HG02798 (cell line): Measurements from ENCODE around the gene CNOT3.
A peak's percentile ranks its signal among the peaks of the same experiment; 100 is the strongest.

Source experiments
- ATAC-seq: cut with Tn5 transposase; IDR thresholded peaks from one replicate; pipeline ENCODE4 v1.9.1; 2021; ENCODE audit warnings: mild to moderate bottlenecking; ENCODE audit not compliant: unreplicated experiment, poor library complexity

Gene CNOT3

DNA sequence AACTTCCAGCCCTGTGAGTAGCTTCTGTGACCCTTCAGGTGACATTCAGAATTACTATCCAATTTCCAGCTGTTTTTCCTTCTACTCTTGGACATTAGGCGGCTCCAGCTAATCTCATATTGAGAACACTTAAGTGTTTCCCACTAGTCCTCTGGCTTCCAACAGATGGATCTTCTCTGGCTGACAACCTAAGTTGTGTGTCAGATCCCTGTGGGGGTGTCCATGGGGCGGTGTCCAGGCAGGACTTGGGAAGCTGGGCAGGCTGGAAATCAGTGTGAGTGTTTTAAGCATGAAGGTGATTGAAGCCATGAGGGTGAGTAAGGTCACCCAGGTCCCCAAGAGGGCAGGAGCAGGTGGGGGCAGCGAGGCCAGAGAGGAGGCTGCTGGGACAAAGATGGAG, 10.1 kb downstream of the CNOT3 start:
- no peak for ATAC-seq

GRCh38 chr19:54148158-54148557, 10.6 kb downstream of the CNOT3 start:
- ATAC-seq, result no peak

DNA sequence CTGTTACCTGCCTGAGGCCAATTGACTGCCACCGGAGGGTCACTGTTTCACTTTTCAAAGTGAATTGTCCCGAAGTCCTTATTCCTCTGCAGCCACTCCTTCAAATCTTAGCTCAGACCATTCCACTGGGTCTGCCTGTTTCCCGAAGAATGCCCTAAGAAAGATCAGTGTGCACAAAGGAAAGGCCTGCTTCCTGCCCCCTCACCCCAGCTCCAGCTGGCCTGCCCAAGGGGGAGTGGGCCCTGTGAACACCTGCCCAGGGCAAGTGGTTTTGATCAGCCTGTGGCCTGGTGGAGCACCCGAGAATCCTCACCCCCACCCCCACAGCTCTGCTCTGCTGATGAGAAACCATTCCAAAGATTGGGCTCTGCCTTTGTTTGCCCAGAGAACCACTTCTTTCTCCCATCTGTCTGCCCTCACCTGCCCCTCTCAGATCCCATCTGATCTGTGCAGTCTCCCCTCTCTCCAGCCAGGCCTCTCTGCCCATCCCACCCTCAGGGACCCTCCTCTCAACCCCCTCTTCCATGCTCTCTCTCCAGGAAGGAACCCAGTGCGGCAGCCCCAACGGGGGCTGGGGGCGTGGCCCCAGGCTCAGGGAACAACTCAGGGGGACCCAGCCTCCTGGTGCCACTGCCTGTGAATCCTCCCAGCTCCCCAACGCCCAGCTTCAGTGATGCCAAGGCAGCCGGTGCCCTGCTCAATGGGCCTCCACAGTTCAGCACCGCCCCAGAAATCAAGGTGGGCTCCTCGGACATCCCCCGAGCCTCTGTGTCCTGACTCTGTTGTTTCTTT, 11.7 kb downstream of the CNOT3 start:
- ATAC-seq, result no peak

DNA sequence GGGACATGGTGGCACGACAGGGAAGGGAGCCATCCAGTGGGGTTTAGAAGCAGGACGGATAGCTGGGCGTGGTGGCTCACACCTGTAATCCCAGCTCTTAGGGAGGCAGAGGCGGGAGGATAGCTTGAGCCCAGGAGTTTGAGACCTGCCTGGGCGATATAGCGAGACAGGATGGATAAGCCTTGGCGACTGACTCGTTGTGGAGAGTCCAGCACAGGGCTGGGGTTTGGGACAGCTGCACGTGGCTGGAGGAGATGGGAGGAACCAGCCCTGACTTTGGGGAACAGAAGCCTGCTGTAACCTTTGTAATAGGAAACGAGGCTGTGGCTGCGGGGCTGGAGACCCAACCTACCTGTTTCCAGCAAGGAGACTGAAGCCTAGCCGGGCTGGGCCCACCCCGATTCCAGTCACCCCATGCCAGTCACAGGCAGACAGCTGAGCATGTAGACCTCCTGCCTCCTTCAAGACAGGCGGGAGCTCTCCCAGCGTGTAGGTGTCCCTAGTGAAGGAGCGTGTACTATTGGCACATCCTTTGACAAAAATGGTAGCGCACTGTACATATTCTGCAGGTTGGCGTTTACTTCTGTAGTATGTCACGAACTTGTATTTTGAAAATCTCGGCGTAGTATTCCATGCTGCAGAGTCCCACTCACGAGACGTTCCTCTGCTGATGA, 13.9 kb downstream of the CNOT3 start:
- no peak for ATAC-seq

DNA sequence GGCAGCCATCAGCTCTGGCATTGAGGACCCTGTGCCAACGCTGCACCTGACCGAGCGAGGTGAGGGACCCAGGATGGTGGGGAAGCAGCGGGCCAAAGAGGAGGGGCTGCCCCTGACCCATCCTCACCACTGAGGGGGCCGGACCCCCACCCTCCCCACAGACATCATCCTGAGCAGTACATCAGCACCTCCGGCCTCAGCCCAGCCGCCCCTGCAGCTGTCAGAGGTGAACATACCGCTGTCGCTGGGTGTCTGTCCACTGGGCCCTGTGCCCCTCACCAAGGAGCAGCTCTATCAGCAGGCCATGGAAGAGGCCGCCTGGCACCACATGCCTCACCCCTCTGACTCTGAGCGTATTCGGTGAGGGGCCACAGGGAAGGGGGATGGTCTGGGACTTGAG, 14.7 kb downstream of the CNOT3 start:
- ATAC-seq, result no peak

DNA sequence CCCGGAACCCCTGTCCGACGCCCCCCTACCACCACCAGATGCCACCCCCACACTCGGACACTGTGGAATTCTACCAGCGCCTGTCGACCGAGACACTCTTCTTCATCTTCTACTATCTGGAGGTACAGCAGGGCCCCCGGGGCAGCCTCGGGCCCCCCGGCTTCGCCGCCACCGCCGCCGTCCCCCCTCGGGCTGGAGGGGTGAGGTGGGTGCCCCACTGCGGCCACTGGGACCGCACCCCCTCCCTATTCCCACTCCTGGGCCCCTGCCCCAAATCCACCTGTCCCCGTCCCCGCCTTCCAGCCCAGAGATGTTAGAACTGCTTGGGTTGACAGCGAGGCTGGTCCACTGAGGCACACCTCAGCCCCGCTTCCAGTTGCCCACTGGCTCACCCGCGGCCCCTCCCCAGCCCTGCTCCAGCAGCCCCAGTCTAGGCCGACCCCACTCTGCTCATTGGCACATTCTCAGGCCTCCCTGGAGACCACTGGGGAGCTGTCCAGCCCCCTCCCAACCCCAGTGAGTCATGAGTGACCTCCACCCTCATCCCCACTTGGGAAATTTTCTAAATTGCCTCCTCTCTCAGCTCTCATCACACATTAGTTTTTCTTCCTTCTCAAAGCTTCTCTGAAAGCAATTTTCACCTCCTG, 15.4 kb downstream of the CNOT3 start:
- ATAC-seq, result no peak

DNA sequence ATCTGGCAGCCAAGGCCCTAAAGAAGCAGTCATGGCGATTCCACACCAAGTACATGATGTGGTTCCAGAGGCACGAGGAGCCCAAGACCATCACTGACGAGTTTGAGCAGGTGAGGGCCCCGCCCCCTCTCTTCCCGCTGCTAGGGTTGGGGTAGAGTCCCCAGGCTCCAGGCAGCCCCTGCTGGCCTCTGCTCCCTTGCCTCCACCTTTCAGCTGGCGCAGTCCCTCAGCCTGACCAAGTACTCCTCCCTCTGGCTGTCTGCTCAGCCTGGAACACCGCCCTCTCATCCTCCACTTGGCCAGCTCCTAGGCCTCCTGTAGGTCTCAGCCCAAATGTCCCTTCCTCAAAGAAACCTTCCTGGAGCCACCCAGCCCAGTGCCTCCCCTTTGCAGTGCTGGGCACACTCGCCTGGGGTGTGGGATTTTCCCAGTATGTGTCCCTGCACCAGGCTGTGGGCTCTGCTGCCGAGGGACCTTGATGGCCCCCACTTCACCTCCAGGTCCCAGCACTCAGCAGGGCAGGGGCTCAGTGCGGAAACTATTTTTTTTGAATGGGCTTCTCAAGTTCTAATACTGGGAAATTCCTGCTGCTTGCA, 16.3 kb downstream of the CNOT3 start:
- no peak for ATAC-seq

DNA sequence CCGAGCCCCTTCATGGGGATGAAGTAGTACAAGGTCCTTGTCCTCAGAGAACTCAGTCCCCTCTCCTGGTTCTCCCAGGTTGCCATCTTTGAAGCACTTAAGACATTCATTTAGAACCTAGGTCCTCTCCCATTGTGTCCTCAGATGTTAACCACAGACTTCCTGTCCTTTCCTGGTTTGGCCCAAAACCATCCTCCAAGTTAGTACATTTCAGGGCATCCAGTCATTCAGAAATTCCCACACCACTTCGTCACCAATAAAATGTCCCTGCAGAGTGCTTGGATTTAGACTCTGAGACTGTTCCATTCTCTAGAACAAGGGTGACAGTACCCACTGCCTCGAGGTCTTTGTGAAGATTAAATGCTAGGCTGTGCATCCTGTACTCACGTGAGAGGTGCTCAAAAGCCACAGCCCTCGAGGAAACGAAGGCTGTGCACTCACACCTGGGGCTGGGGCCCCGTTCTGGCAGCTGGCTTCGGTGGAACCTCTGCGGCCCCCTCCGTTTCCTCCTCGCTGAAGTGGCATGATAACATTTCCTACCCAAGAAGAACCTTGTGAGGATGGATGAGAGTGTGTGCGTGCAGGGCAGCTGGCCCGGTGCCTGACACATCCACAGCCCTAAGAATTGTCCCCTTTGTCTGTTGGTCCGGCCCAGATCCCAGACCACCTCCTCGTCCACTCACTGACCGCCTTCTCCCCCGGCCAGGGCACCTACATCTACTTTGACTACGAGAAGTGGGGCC, 17.2 kb downstream of the CNOT3 start:
- ATAC-seq, result no peak

GRCh38 chr19:54155694-54156093, 18.1 kb downstream of the CNOT3 start:
- no peak for ATAC-seq

DNA sequence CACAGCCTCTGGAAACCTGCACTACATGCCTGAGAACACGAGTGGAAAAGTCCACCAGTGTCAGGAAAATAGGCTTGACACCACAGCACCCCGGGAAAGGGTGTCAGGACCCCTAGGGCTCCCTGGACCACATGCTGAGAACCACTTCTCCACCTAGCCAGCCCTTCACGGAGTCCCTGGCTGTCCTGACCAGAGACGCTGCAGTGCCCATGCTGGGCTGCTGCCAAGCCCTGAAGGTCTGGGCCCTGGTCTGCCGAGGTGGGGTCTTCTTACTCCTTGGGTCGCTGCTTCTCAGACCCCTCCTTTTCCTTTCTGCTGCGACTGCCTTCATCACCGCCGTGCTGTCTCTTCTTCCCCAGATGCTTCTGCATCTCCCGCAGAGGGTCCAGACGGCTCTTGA, 18.9 kb downstream of the CNOT3 start:
- no peak for ATAC-seq

- ATAC-seq, result no peak
These were observed 19.4 kb downstream of the CNOT3 start for GRCh38 chr19:54156953-54157352.

- no peak for ATAC-seq
These were observed 21.3 kb downstream of the CNOT3 start for GRCh38 chr19:54158812-54159351.

DNA sequence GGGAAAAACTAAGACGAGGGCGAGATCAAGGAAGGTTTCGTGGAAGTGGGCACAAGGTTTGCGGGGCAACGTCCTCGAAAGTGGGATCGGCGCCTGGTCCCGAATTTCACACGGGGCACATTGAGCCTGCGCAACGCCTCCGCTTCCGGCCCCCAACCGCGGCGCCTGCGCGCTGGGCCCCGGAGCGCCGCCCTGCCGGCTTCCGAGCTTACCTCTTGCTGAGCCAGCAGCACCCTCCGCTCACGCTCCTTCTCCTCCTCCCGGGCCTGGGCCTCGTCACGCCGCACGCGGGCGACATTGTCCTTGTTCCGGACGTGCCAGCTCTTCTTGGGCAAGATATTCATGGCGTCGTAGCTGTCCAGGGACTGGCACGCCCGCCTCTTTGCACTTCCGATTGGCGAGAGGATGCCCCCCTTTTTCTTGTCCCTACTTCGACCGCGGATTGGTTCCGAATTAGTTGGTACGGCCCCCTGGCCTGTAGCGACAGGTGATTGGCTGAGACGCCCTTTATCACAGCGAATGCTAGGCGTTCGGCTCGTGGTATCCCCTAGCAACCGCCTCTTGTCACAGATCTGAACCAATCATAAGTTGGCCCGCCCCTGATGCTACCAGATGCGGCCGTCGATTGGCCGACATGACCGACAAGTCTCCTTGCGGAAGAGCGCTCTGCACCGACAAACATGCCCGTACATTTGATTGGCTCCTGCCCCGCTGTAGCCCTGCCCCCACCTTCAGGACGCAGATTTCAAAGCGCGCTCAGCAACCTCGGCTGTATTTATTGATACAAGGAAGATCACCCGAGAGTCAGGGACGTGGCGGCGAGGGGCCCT, 22.0 kb downstream of the CNOT3 start, which contains the start of gene LENG1:
Gene LENG1 (minus strand): TSS at position 370 of the 830 bp plus-strand sequence. CDS start 26 bp downstream, at position 344.
- peak; percentile 94 for ATAC-seq

GRCh38 chr19:54160182-54160811, 22.7 kb downstream of the CNOT3 start:
- ATAC-seq, result no peak

DNA sequence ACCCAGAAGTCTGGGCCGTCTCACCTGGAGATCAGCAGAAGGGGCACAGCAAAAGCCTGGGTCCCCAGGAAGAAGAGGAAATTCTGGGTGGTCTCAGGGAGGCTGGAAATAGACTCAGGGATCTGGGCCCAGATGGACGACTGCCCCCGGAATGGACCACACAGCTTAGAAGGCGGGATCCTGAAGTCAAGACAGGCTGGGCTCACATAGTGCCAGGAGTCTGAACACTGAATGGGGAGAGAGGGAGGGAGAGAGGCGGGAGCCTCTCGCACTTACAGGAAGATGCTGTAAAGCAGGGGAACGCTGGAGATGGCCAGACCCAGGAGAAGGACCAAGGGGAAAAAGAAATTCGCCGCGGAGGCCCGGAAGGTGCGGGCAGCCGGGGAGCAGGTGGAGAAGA, 23.3 kb downstream of the CNOT3 start:
- ATAC-seq, result no peak

GRCh38 chr19:54162241-54162805, 24.8 kb downstream of the CNOT3 start:
- no peak for ATAC-seq

DNA sequence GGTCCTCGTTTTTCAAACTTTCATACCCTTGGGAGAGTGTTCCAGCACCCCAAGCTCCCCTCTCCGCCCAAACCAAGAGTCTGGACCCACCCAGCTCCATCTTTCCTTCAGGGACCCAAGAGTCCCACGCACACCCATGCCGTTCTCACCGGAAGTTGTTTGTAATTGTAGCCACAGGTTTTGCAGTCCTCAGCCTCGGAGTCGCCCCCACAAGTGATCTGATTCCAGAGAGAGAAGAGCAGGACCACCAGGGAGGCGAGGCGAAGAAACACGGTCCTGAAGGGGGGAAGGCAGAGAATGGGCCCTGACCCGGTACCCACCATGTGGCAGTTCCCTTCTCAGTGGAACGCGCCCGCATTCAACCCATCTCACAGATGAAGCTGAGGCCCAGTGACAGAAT, 25.3 kb downstream of the CNOT3 start:
- no peak for ATAC-seq

DNA sequence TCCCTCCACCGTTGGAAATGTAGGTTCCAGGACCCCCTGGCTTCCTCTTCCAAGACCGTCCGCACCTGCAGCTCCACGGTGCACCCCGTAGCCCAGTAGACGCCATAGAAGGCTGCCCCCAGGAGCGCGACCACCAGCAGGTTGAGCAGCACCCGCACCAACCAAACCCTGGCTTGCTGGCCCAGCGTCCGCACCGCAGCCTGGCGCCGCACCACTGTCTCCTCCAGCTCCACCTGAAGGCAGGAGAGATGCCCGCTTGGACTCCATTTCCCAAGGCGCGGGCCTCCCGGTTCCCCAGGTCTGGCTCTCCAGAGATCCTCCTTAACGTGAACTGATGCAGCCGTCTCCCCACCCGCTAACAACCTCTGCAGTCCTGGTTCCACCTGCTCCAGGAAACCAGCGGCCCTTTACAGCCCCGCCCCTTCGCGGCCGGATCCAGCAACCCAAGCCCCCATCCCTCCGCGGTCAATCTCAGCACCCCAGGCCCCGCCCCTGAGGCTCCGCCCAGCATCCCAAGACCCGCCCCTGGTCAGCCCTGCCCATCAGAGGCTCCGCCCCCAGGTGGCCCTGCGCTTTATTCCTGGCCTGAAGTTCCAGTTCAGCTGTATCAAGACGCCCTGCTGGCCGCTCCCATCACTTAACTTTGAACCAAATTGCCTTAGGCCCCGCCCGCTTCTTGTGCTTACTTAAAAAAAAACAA, 27.0 kb downstream of the CNOT3 start:
- no peak for ATAC-seq
